ENCODE measurements around the gene C13orf46.

C13orf46 gene

DNA sequence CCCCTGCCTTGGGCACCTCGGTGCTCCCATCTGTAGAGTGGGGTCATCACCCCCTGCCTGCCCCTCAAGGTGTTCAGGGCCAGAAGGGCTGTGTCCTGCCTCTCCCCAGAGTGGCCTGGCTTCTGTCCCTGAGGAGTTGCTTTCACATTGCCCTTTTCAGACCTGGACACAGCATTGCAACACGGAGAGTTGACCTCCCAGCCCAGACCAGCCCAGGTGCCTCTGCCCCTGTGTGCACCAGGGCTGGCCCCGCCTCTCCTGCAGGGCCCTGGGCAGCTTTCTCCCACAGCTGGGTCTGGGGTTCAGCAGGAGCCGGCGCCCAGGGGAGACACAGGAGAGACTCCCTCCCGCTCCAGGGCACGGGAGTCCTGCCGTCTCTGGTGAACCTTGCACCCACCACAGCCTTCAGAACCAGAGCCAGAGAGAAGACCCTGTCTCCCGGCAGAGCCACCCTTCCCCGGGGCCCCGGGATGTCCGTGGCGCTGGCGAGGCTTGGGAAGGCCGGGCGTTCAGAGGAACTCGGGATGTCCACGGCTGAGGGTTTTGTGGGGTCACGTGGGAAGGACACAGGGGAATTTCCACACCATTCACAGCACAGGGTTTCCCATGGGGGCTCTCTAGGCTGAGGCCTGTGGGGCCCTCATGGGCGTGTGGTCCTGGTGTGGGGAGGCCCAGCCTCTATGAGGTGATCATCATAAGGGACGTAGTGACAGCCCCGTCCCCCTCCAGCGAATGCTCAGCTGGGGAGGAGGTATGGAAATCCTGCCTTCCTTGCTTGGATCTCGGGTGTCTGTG, 23.2 kb downstream of the C13orf46 start:
- no peak for DNase-seq (ENCODE audit: low spot score)
- in situ Hi-C loops (cut with MboI; ENCODE audit: low pct_unique_long_range_greater_than_20kb, low sequenced_read_pairs, unreplicated experiment): no loop called here
- TF ChIP-seq, protein P1, sequence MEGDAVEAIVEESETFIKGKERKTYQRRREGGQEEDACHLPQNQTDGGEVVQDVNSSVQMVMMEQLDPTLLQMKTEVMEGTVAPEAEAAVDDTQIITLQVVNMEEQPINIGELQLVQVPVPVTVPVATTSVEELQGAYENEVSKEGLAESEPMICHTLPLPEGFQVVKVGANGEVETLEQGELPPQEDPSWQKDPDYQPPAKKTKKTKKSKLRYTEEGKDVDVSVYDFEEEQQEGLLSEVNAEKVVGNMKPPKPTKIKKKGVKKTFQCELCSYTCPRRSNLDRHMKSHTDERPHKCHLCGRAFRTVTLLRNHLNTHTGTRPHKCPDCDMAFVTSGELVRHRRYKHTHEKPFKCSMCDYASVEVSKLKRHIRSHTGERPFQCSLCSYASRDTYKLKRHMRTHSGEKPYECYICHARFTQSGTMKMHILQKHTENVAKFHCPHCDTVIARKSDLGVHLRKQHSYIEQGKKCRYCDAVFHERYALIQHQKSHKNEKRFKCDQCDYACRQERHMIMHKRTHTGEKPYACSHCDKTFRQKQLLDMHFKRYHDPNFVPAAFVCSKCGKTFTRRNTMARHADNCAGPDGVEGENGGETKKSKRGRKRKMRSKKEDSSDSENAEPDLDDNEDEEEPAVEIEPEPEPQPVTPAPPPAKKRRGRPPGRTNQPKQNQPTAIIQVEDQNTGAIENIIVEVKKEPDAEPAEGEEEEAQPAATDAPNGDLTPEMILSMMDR (IDR thresholded peaks at IDR 0.05; ENCODE audit: extremely low read depth, insufficient read depth, missing control alignments): no peak

DNA sequence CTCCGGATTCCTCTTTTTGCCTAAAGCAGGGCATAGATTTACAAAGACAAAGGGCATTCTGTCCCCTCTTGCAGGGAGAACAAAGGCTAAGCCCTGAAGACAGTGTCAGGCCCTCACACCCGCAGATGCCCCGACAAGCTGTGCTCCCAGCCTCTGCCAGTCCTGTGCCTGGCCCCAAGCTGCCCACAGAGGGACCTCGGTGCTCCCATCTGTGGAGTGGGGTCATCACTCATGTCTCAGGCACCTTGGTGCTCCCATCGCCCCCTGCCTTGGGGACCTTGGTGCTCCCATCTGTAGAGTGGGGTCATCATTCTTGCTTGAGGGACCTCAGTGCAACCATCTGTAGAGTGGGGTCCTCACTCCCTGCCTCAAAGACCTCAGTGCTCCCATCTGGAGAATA, 24.3 kb downstream of the C13orf46 start:
- DNase-seq (ENCODE audit: low spot score): no peak
- in situ Hi-C loops (cut with MboI; ENCODE audit: low pct_unique_long_range_greater_than_20kb, low sequenced_read_pairs, unreplicated experiment): no loop called here
- TF ChIP-seq, protein P1 (IDR thresholded peaks at IDR 0.05; ENCODE audit: extremely low read depth, insufficient read depth, missing control alignments): no peak

DNA sequence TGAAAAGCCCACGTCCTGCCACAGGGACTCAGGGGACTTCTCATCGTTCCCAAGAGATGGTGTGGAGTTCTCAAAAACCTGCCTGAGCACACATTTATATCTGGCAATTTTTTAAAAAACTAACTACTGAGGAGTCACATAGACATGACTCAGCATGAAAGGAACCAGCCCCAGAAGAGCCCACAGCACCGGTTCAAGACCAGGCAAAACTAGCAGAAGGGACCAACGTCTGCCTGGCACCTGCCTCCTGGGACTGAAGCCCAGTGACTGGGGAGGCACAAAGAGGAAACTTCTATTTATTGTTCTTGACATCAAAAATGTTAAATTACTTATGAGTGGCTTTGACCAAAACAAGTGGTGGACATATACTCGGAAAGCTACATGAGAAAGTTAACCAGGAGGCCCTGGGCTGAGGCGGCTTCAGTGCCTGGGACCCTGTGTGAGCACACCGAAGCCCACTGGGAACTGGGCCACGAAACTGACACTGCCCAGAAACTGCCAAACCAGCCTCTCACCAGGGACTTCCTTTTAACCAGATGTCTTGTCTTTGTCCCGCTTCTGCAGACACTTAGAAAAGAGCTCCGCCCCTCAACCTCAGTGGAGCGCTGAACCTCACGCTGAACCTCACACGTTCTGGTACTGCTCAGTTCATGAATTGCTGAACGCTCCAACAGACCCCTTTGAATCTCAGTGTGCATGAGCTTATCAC, 25.7 kb downstream of the C13orf46 start:
- in situ Hi-C loops (cut with MboI; ENCODE audit: low pct_unique_long_range_greater_than_20kb, low sequenced_read_pairs, unreplicated experiment): no loop called here
- TF ChIP-seq, protein P1 (IDR thresholded peaks at IDR 0.05; ENCODE audit: extremely low read depth, insufficient read depth, missing control alignments): no peak
- no peak for DNase-seq (ENCODE audit: low spot score)

DNA sequence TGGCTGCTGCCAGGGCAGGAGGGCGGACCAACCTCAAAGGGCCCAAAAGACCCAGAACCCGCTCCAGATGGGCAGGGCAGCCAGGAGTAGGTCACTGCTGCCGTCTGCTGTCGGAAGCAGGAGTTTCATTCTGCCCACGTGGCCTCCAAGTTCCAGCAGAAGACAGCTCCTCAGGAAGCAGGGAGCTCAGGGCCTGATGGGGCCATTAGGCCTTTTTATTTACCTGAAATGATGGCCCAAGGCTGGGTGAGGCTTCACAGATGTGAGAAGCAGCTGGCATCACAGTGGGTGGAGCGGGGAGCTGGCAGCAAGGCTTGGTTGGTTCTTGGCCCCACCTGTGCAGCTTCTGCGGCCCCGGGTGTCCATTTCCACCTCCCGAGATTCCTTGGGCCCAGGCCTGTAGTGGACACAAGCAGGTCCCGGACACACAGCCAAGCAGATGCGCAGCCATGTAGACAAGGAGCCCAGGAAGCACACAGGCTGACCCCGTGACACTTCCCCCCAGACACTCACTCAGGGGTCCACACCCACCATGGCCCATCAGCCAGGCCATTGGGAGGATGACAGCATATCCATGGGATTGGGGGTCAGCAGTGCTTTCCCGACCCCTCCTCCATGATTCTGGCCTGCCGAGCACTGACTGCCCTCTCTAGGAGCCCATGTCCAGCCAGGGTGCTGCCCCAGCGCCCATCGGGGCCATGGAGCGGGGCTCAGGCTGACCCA, 26.4 kb downstream of the C13orf46 start:
- DNase-seq (ENCODE audit: low spot score): no peak
- TF ChIP-seq, protein P1 (IDR thresholded peaks at IDR 0.05; ENCODE audit: extremely low read depth, insufficient read depth, missing control alignments): peak; percentile 28
- in situ Hi-C loops (cut with MboI; ENCODE audit: low pct_unique_long_range_greater_than_20kb, low sequenced_read_pairs, unreplicated experiment): no loop called here

DNA sequence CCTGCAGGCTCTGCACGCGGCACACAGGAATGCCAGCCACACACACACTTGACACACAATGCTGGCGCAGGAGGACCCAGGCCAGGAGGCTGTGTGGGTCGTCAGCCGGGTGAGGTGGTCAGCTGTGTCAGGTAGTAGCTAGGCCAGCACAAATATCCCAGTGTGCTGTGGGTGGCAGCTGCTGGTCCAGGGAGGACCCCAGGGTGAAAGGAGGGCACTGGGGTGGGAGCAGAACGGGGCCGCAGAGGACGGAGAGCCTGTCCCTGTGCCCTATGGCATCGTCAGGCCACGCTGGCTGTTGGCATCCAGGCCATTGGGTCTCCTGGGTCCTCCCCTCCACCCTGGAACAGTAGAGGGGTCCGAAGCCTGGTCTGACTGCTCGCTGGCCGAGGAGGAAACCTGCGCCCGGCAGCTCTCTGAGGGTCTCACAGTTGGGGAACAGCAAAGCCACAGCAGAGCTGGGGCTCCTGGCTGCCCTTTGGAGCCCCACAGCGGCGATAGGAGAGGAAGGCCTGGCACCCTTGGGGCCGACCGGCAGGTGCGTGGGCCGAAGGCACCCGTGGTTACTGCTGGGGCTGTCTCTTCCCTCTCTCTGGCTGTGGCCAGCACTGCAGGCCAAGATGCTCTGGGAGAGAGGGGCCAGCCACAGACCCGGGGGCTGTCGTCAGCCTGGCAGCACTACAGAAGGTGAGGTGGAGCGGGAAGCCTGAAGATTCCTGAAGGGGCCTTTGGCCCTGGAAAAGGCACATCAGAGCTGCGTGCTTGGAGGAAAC, 27.3 kb downstream of the C13orf46 start:
- in situ Hi-C loops (cut with MboI; ENCODE audit: low pct_unique_long_range_greater_than_20kb, low sequenced_read_pairs, unreplicated experiment): no loop called here
- TF ChIP-seq, protein P1 (IDR thresholded peaks at IDR 0.05; ENCODE audit: extremely low read depth, insufficient read depth, missing control alignments): no peak
- DNase-seq (ENCODE audit: low spot score): no peak

DNA sequence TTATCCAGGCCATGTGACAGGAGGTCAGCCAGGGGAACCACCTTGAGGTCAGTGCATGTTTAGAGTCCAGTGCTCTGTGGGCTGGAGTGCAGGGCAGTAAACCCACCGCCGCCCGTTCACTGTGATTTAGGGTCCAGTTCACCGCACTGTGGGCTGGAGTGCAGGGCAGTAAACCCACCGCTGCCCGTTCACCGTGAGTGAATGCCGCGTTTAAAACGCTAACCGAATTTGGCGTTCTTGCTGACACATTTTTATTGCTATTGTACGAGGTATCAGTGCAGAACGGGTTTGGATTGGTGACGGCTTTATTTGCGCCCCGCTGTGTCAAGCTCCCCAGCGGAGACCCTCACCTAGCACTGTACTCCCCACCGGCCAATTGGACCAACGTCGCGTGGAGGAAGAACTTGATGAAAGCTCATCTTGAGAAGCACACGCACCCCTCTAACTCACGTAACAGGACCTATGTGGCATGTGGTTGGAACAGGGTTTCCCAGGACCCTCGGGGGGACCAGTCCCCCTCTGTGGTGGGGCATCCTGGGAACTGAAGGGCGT, 27.9 kb downstream of the C13orf46 start:
- in situ Hi-C loops (cut with MboI; ENCODE audit: low pct_unique_long_range_greater_than_20kb, low sequenced_read_pairs, unreplicated experiment): no loop called here
- no peak for DNase-seq (ENCODE audit: low spot score)
- TF ChIP-seq, protein P1 (IDR thresholded peaks at IDR 0.05; ENCODE audit: extremely low read depth, insufficient read depth, missing control alignments): no peak
